GM12878 (cell line): ENCODE measurements around the gene SERHL2. TPM values are rescaled to one million over a fixed set of nuclear protein-coding genes. Genes with fewer than 3 reads are reported as not detected.

Source experiments
- ATF7 ChIP-seq: fragments of 450-650 bp; IDR thresholded peaks from 2 replicates; pipeline ENCODE4 v1.6.1; 2016; ENCODE audit warnings: low read depth, mild to moderate bottlenecking
- CBX5 ChIP-seq: sonication (generic); IDR thresholded peaks from 2 replicates; pipeline ENCODE4 v1.6.1; 2016; ENCODE audit warnings: low read depth, moderate library complexity, mild to moderate bottlenecking, inconsistent platforms
- E2F4 ChIP-seq: IDR thresholded peaks from 2 replicates; pipeline ENCODE4 v1.6.1; 2012; ENCODE audit warnings: low read depth, low read length, improper control_type of control experiment
- EZH2 ChIP-seq: IDR thresholded peaks from 2 replicates; pipeline ENCODE4 v1.6.1; 2012; ENCODE audit warnings: low read depth, mild to moderate bottlenecking, control low read depth, inconsistent platforms, low read length, borderline replicate concordance; ENCODE audit not compliant: control insufficient read depth
- IRF5 ChIP-seq: fragments of 450-650 bp; IDR thresholded peaks from 2 replicates; pipeline ENCODE4 v1.6.1; 2017; ENCODE audit warnings: borderline replicate concordance
- MEF2B ChIP-seq: fragments of 450-650 bp; IDR thresholded peaks from 2 replicates; pipeline ENCODE4 v1.6.1; 2018; ENCODE audit warnings: mild to moderate bottlenecking, moderate library complexity; ENCODE audit not compliant: partially characterized antibody, poor library complexity, severe bottlenecking
- MLLT1 ChIP-seq: fragments of 450-650 bp; IDR thresholded peaks from 2 replicates; pipeline ENCODE4 v1.6.1; 2016; ENCODE audit warnings: mild to moderate bottlenecking
- MYC ChIP-seq: IDR thresholded peaks from 2 replicates; pipeline ENCODE4 v1.6.1; 2011; ENCODE audit warnings: mild to moderate bottlenecking, low read length, moderate library complexity, inconsistent platforms; ENCODE audit not compliant: insufficient read depth, insufficient replicate concordance, insufficient read length, severe bottlenecking
- NFXL1 ChIP-seq: fragments of 450-650 bp; IDR thresholded peaks from 2 replicates; pipeline ENCODE4 v1.6.1; 2017; ENCODE audit warnings: antibody characterized with exemption, mild to moderate bottlenecking, borderline replicate concordance
- NRF1 ChIP-seq: conservative IDR thresholded peaks from 2 replicates; pipeline ENCODE4 v1.6.1; 2011; ENCODE audit warnings: mild to moderate bottlenecking, low read depth, low read length, improper control_type of control experiment
- PAX5 ChIP-seq: IDR thresholded peaks from 2 replicates; pipeline ENCODE4 v1.6.1; 2011; ENCODE audit warnings: low read depth, low read length, borderline replicate concordance
- PAX8 ChIP-seq: fragments of 450-650 bp; IDR thresholded peaks from 2 replicates; pipeline ENCODE4 v1.6.1; 2017; ENCODE audit warnings: mild to moderate bottlenecking, moderate library complexity
- RBBP5 ChIP-seq: fragments of 200-600 bp; sonication (generic); conservative IDR thresholded peaks from 2 replicates; pipeline ENCODE4 v1.6.1; 2016
- SREBF2 ChIP-seq: IDR thresholded peaks from 2 replicates; pipeline ENCODE4 v1.6.1; 2012; ENCODE audit warnings: mild to moderate bottlenecking, low read length
- SUZ12 ChIP-seq: fragments of 200-600 bp; sonication (generic); IDR thresholded peaks from one replicate; pipeline ENCODE4 v1.6.1; 2018; ENCODE audit warnings: antibody characterized with exemption, mild to moderate bottlenecking; ENCODE audit not compliant: unreplicated experiment
- TARDBP ChIP-seq: IDR thresholded peaks from 2 replicates; pipeline ENCODE4 v1.6.1; 2016; ENCODE audit warnings: borderline replicate concordance
- ZBTB40 ChIP-seq: fragments of 450-650 bp; IDR thresholded peaks from 2 replicates; pipeline ENCODE4 v1.6.1; 2016; ENCODE audit warnings: mild to moderate bottlenecking, moderate library complexity, borderline replicate concordance
- ZNF384 ChIP-seq: IDR thresholded peaks from 2 replicates; pipeline ENCODE4 v1.6.1; 2012; ENCODE audit warnings: low read depth, mild to moderate bottlenecking, low read length, improper control_type of control experiment, borderline replicate concordance
- polyA plus RNA-seq, 11 experiments: library from polyadenylated mRNA; depleted of rRNA in 4 of 11; unstranded in 6 of 11; stranded (reverse) in 5 of 11; fragments of >200 nt; fragmentation: Nextera tagmentation in 4 of 11; fragmentation: Illumina TruSeq in 1 of 11; extraction: Ambion mirVana in 4 of 11; extraction: Trizol in 1 of 11; gene quantifications; 1 replicate in 1 of 11; 2 replicates in 10 of 11; pipeline versions ENCODE4 v1.2.1 to v1.2.3, GENCODE V29; 2011 to 2016; ENCODE audit warnings: inconsistent platforms in 2 of 11, missing spikeins in 2 of 11, low read depth in 1 of 11
- total RNA-seq, 4 experiments: library from RNA; depleted of rRNA in 3 of 4; stranded (reverse); fragments of >200 nt in 3 of 4; fragmentation: Illumina TruSeq in 1 of 4; extraction: Trizol in 1 of 4; gene quantifications; 2 replicates each; pipeline versions ENCODE4 v1.2.1 to v1.2.3, GENCODE V29; 2013 to 2021

The SERHL2 gene
- total and polyA plus RNA-seq, 10 of the 15 experiments (the other 5 are each of a cell fraction or from before 2014, with no cell fraction given), result 0.63 to 2.0 (median 1.2) TPM

GRCh38 chr22:42614312-42615091, 60.7 kb downstream of the SERHL2 start, which contains the start of gene POLDIP3 (continued):
- TF ChIP-seq MLLT1, result peak; percentile 69; the same call in 1 of the 2 replicates
- no peak for TF ChIP-seq ATF7
- no peak for TF ChIP-seq MYC
- TF ChIP-seq EZH2, result no peak
- no peak for TF ChIP-seq CBX5
- no peak for TF ChIP-seq ZNF384
- TF ChIP-seq SREBF2, result no peak
- no peak for TF ChIP-seq PAX5
- peak; percentile 96 for TF ChIP-seq ZBTB40
- TF ChIP-seq MEF2B, result peak; percentile 66
- TF ChIP-seq PAX8, result no peak
- TF ChIP-seq RBBP5, result 0 out of 2 replicates have a peak, but pooled peaks have one; percentile 67
- TF ChIP-seq IRF5, result peak; percentile 86
- TF ChIP-seq TARDBP, result no peak
- no peak for TF ChIP-seq SUZ12
- TF ChIP-seq NRF1, result no peak
- no peak for TF ChIP-seq E2F4
- 0 out of 2 replicates have a peak, but pooled peaks have one; percentile 66 for TF ChIP-seq NFXL1
